Ovary (tissue), 9 donors: Measurements from ENCODE around the gene CDHR1. TPM values are rescaled to one million over a fixed set of nuclear protein-coding genes. Genes with fewer than 3 reads are reported as not detected.

Experiments
- DNase-seq, 5 donors: peaks; one replicate each; pipeline ENCODE4 v3.0.0-alpha.2; 2019 to 2020
- H3K27ac ChIP-seq, 2 donors: fragments of 200-600 bp; one replicate each; pipeline versions ENCODE4 v1.5.1 to v1.8.0; 2019 to 2022
- H3K27me3 ChIP-seq: fragments of 200-600 bp; one replicate; pipeline ENCODE4 v1.8.0; 2022
- H3K36me3 ChIP-seq: fragments of 200-600 bp; sonication (generic); one replicate; pipeline ENCODE4 v1.5.1; 2019
- H3K4me1 ChIP-seq: one replicate; pipeline ENCODE4 v1.8.1; 2013; ENCODE audit warnings: mild to moderate bottlenecking, moderate library complexity; ENCODE audit not compliant: insufficient read depth
- H3K4me3 ChIP-seq: fragments of 200-600 bp; sonication (generic); one replicate; pipeline ENCODE4 v1.5.1; 2017
- H3K9me3 ChIP-seq, 2 donors: fragments of 200-600 bp in 1 of 2; sonication (generic) in 1 of 2; one replicate each; pipeline versions ENCODE4 v1.5.1 to v1.8.1; 2013 to 2019; ENCODE audit warnings: mild to moderate bottlenecking in 1 of 2, moderate library complexity in 1 of 2
- EP300 ChIP-seq: sonication (generic); formaldehyde crosslinking; IDR thresholded peaks from one replicate; pipeline ENCODE4 v1.6.1; 2017; ENCODE audit warnings: antibody characterized with exemption
- POLR2A ChIP-seq: fragments of 450-650 bp; IDR thresholded peaks from one replicate; pipeline ENCODE4 v1.6.1; 2017; ENCODE audit warnings: antibody characterized with exemption, mild to moderate bottlenecking, moderate library complexity
- WGBS, 3 donors: extraction: QIAGEN DNeasy Blood & Tissue Kit in 1 of 3; methylation state at CpG; one replicate each; pipeline versions ENCODE4 v1.1.5 to v1.1.7; 2013 to 2017; 5-methylcytosine and 5-hydroxymethylcytosine counted together
- intact Hi-C, 4 donors: fragments of 100-400 bp; cut with DNase I; formaldehyde crosslinking; loops; one replicate each; pipeline versions ENCODE4 v1.11.0 to v1.15.1; 2022 to 2023
- polyA plus RNA-seq, 2 donors: library from polyadenylated mRNA; stranded (reverse); fragments of 200-250 nt in 1 of 2; fragments of 350-450 nt in 1 of 2; fragmentation: Illumina TruSeq in 1 of 2; extraction: RNeasy Lipid Tissue Mini Kit (QIAGEN cat#74804) in 1 of 2; gene quantifications; one replicate each; pipeline ENCODE4 v1.2.3, GENCODE V29; 2013 to 2014
- total RNA-seq, 7 donors: library from RNA; depleted of rRNA in 2 of 7; stranded (reverse); fragments of >200 nt in 2 of 7; fragmentation: NEBNext Ultra II Directional in 3 of 7; extraction: Animal tissue kit (Norgen Biotek cat#: 25700) in 3 of 7; gene quantifications; one replicate each; pipeline versions ENCODE4 v1.1.0 to v1.2.4, GENCODE V29; 2016 to 2023
- TF ChIP-seq, protein P1 (sequence below), 3 donors: fragments of 450-650 bp in 2 of 3; fragments of 200-600 bp in 1 of 3; IDR thresholded peaks; one replicate each; pipeline versions ENCODE4 v1.5.1 to v1.8.0; 2016 to 2022; ENCODE audit warnings: antibody characterized with exemption in 3 of 3, mild to moderate bottlenecking in 1 of 3
- donor health status: DM: no; HTN: no; CAD: no; lungs with moderate emphysema.
- donor health status: DM: no; HTN: no; CAD: no.
- donor health status: Bipolar disorder and iron deficiency.
- donor health status: DM: yes; HTN: yes; CAD: no.
- donor health status: DM: no; HTN: no; CAD: no.
- donor health status: DM: yes; HTN: yes; CAD: no.

Gene CDHR1
- total and polyA plus RNA-seq, 9 donors, result 0.08 to 2.2 (median 0.69) TPM

DNA sequence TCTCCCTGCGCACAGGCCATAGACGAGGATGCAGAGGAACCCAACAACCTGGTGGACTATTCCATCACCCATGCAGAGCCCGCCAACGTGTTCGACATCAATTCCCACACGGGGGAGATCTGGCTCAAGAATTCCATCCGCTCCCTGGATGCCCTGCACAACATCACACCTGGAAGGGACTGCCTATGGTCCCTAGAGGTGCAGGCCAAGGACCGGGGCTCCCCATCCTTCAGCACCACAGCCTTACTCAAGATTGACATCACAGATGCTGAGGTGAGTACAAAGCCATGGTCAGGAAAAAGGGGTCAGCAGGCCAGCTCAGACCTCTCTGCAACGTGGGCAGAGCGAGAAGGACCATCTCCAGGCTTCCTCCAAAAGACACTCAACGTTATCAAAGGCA is 18.7 kb downstream of the CDHR1 start:
- no peaks in the 10 kb centered on the region for H3K27me3 ChIP-seq
- WGBS, 3 donors, result 85 to 88% (median 87%) methylated on average over 11 of the region's 11 CpGs
- H3K36me3 ChIP-seq, result no peaks in the 10 kb centered on the region
- no peaks in the 10 kb centered on the region for H3K4me1 ChIP-seq
- TF ChIP-seq POLR2A (no peak), EP300 (no peak)
- TF ChIP-seq, protein P1, sequence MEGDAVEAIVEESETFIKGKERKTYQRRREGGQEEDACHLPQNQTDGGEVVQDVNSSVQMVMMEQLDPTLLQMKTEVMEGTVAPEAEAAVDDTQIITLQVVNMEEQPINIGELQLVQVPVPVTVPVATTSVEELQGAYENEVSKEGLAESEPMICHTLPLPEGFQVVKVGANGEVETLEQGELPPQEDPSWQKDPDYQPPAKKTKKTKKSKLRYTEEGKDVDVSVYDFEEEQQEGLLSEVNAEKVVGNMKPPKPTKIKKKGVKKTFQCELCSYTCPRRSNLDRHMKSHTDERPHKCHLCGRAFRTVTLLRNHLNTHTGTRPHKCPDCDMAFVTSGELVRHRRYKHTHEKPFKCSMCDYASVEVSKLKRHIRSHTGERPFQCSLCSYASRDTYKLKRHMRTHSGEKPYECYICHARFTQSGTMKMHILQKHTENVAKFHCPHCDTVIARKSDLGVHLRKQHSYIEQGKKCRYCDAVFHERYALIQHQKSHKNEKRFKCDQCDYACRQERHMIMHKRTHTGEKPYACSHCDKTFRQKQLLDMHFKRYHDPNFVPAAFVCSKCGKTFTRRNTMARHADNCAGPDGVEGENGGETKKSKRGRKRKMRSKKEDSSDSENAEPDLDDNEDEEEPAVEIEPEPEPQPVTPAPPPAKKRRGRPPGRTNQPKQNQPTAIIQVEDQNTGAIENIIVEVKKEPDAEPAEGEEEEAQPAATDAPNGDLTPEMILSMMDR (IDR thresholded peaks at IDR 0.05), result no peak
- H3K4me3 ChIP-seq, result no peak overlapping the region
- H3K27ac ChIP-seq, result no peak overlapping the region
- no peaks in the 10 kb centered on the region for H3K9me3 ChIP-seq
- intact Hi-C loops, result no loop called here
- DNase-seq, result no peak

DNA sequence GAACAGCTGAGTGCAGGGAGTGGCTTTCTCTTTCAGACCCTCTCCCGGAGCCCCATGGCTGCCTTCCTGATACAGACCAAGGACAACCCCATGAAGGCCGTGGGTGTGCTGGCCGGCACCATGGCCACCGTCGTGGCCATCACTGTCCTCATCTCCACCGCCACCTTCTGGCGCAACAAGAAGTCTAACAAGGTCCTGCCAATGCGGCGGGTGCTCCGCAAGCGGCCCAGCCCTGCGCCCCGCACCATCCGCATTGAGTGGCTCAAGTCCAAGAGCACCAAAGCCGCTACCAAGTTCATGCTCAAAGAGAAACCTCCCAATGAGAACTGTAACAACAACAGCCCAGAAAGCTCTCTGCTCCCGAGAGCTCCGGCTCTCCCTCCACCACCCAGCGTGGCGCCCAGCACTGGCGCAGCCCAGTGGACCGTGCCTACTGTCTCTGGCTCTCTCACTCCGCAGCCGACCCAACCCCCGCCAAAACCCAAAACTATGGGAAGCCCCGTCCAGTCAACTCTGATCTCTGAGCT is 19.8 kb downstream of the CDHR1 start:
- 60 to 81% (median 60%) methylated on average over 25 of the region's 25 CpGs for WGBS, 3 donors
- Histone ChIP-seq H3K9me3 (no peaks in the 10 kb centered on the region), H3K27me3 (no peaks in the 10 kb centered on the region), H3K4me3 (no peak overlapping the region), H3K27ac (no peak overlapping the region), H3K36me3 (no peaks in the 10 kb centered on the region), H3K4me1 (no peaks in the 10 kb centered on the region)
- intact Hi-C loops, result no loop called here
- no peak for DNase-seq
- no peak for TF ChIP-seq POLR2A
- TF ChIP-seq, protein P1 (IDR thresholded peaks at IDR 0.05), result no peak
- no peak for TF ChIP-seq EP300

DNA sequence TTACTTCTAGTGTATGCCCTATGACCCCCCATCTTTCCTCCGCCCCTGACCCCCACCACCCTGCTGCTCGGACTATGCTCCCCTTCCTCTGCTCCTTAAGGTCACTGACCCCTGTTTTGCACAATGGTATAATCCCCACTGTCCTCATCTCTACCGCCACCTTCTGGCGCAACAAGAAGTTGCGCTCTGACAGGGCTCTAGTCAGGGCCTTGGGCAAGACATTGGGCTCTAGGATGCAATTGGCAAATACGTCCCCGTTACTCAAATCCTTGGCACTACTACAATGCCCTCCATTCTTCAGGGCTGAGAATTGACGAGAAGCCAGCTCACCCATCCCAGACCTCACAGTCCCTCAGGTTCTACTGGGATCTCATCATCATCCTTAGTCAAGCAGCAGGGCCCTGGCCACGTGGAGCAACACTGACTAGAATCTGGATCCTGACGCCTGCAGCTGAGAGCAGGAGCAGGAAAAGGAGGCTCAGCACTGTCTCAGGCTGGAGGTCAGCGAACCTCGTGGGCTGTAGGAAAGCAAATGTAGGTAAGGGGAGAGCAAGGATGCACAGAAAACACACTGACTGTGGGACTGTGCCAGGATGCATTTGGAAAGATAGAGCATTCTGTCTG is 20.4 kb downstream of the CDHR1 start:
- TF ChIP-seq EP300 (no peak), POLR2A (no peak)
- TF ChIP-seq, protein P1 (IDR thresholded peaks at IDR 0.05), result no peak
- Histone ChIP-seq H3K4me1 (no peaks in the 10 kb centered on the region), H3K4me3 (no peak overlapping the region), H3K9me3 (no peaks in the 10 kb centered on the region), H3K27ac (no peak overlapping the region), H3K36me3 (no peaks in the 10 kb centered on the region), H3K27me3 (no peaks in the 10 kb centered on the region)
- DNase-seq, result no peak
- 44 to 57% (median 51%) methylated on average over 12 of the region's 12 CpGs for WGBS, 3 donors
- intact Hi-C loops, result no loop called here

DNA sequence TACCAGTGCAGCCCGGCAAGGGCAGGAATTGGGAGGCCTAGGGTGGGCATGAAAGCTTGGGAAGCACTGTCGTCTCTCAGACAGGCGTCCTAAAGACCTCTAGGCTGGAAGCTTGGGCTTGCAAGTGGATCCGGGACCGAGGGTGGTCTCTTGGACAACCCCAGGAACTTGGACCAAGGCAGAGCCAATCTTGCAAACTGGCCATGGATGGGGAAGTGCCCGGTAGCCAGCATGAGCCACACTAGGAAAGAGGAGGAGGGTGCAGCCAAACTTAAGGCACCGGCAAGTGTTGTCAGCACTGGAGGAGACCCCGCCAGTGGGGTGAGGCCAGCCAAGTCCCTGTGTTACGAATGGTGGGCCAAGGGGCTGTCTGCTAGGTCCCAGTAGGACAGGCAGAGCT is 22.5 kb downstream of the CDHR1 start:
- H3K27ac ChIP-seq, result no peak overlapping the region

More for the DNA sequence above, 22.5 kb downstream of the CDHR1 start:
- DNase-seq, result no peak
- intact Hi-C loops, result no loop called here
- TF ChIP-seq POLR2A (no peak), EP300 (no peak)
- TF ChIP-seq, protein P1 (IDR thresholded peaks at IDR 0.05), result no peak
- no peaks in the 10 kb centered on the region for H3K27me3 ChIP-seq
- no peak overlapping the region for H3K4me3 ChIP-seq
- H3K36me3 ChIP-seq, result no peaks in the 10 kb centered on the region
- H3K9me3 ChIP-seq, result no peaks in the 10 kb centered on the region
- no peaks in the 10 kb centered on the region for H3K4me1 ChIP-seq
- 76 to 86% (median 86%) methylated on average over 9 of the region's 9 CpGs for WGBS, 3 donors
